DOHH2 (cell line): ENCODE measurements around the gene LAMC2.

ENCODE experiments used
- H3F3A ChIP-seq: fragments of 200-600 bp; sonication (generic), shearing (Covaris generic); 2 replicates; pipeline ENCODE4 v1.6.0; 2016; ENCODE audit warnings: antibody characterized with exemption, mild to moderate bottlenecking; ENCODE audit not compliant: control insufficient read depth, insufficient read depth
- H3K27ac ChIP-seq: fragments of 200-600 bp; sonication (generic); 2 replicates; pipeline ENCODE4 v1.5.1; 2014; ENCODE audit warnings: low read depth, mild to moderate bottlenecking, low read length, moderate library complexity
- H3K27me3 ChIP-seq: fragments of 200-600 bp; sonication (generic); 2 replicates; pipeline ENCODE4 v1.6.1; 2014; ENCODE audit warnings: mild to moderate bottlenecking, low read length, mixed read lengths; ENCODE audit not compliant: control insufficient read depth
- H3K36me3 ChIP-seq: fragments of 200-600 bp; sonication (generic); 2 replicates; pipeline ENCODE4 v1.6.1; 2014; ENCODE audit warnings: mild to moderate bottlenecking, low read length, moderate library complexity, mixed read lengths; ENCODE audit not compliant: control insufficient read depth
- H3K4me1 ChIP-seq: fragments of 200-600 bp; sonication (generic); 2 replicates; pipeline ENCODE4 v1.6.1; 2014; ENCODE audit warnings: mild to moderate bottlenecking, low read length, mixed read lengths; ENCODE audit not compliant: control insufficient read depth
- H3K4me2 ChIP-seq: fragments of 200-600 bp; sonication (generic); 2 replicates; pipeline ENCODE4 v1.6.0; 2014; ENCODE audit warnings: mild to moderate bottlenecking, low read length, moderate library complexity
- H3K4me3 ChIP-seq: fragments of 200-600 bp; sonication (generic); 2 replicates; pipeline ENCODE4 v1.5.1; 2014; ENCODE audit warnings: mild to moderate bottlenecking, low read length, mixed read lengths
- H3K79me2 ChIP-seq: fragments of 200-600 bp; sonication (generic); 2 replicates; pipeline ENCODE4 v1.6.1; 2014; ENCODE audit warnings: mild to moderate bottlenecking, low read length, mixed read lengths; ENCODE audit not compliant: control insufficient read depth
- H3K9me2 ChIP-seq: fragments of 200-600 bp; sonication (generic); replicated peaks from 2 replicates; pipeline ENCODE4 v1.6.1; 2014; ENCODE audit warnings: mild to moderate bottlenecking, low read length, mixed read lengths; ENCODE audit not compliant: control insufficient read depth
- H3K9me3 ChIP-seq: fragments of 200-600 bp; sonication (generic); 2 replicates; pipeline ENCODE4 v1.6.1; 2014; ENCODE audit warnings: antibody characterized with exemption, low read length, mixed read lengths; ENCODE audit not compliant: control insufficient read depth, insufficient read depth
- H4K20me1 ChIP-seq: fragments of 200-600 bp; sonication (generic); 2 replicates; pipeline ENCODE4 v1.6.0; 2014; ENCODE audit warnings: low read depth, mild to moderate bottlenecking, antibody characterized with exemption, low read length, moderate library complexity; ENCODE audit not compliant: control insufficient read depth, insufficient read depth
- EZH2phosphoT487 ChIP-seq: fragments of 200-600 bp; sonication (generic); IDR thresholded peaks from 2 replicates; pipeline ENCODE4 v1.6.1; 2017; ENCODE audit warnings: borderline replicate concordance, mild to moderate bottlenecking, antibody characterized with exemption, low read length, moderate library complexity, mixed read lengths
- TF ChIP-seq, protein P1 (sequence below): fragments of 200-600 bp; sonication (generic); IDR thresholded peaks from one replicate; pipeline ENCODE4 v1.5.1; 2014; ENCODE audit warnings: antibody characterized with exemption, mild to moderate bottlenecking, low read depth, low read length; ENCODE audit not compliant: poor library complexity, severe bottlenecking

The LAMC2 gene

DNA sequence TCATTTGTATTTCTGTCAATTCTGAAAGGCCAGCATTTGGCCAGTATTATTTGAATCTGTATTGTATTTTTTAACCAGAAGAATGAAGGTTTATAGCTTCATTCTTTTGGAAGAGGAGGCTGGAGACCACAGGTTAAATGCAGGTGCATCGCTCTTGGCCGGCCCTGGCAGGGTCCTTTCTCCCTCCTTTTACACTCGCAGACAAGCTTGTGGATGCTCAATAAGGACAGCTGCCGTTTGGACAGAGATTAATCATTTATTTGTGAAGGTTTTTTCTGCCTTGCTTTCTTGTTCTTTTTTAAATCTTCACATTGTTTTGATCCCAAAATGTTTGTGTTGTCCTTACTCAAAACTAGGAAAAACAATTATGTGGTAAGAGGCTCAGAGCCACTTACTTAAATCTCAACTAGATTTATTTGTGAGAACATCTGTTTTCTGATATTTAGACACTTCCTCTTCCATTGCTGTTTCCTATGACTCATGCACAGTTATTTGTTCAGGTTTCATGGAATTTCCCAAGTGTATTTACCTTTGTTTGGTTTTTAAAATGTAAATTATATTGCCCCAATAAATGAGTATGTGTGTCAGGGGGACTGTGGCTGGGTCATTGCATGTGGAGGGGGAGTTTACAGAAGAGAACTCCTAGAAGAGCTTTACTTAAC is 46.7 kb upstream of the LAMC2 start:
- Histone ChIP-seq H3K9me2 (no peaks in the 10 kb centered on the region), H3K4me3 (no peak overlapping the region), H4K20me1 (no peaks in the 10 kb centered on the region), H3K4me2 (no peak overlapping the region), H3K4me1 (peaks cover 8% of the 10 kb centered on the region), H3K36me3 (peaks cover 29% of the 10 kb centered on the region), H3K27ac (no peak overlapping the region), H3F3A (no peaks in the 10 kb centered on the region), H3K79me2 (no peaks in the 10 kb centered on the region), H3K9me3 (no peaks in the 10 kb centered on the region), H3K27me3 (no peaks in the 10 kb centered on the region)
- TF ChIP-seq, protein P1, sequence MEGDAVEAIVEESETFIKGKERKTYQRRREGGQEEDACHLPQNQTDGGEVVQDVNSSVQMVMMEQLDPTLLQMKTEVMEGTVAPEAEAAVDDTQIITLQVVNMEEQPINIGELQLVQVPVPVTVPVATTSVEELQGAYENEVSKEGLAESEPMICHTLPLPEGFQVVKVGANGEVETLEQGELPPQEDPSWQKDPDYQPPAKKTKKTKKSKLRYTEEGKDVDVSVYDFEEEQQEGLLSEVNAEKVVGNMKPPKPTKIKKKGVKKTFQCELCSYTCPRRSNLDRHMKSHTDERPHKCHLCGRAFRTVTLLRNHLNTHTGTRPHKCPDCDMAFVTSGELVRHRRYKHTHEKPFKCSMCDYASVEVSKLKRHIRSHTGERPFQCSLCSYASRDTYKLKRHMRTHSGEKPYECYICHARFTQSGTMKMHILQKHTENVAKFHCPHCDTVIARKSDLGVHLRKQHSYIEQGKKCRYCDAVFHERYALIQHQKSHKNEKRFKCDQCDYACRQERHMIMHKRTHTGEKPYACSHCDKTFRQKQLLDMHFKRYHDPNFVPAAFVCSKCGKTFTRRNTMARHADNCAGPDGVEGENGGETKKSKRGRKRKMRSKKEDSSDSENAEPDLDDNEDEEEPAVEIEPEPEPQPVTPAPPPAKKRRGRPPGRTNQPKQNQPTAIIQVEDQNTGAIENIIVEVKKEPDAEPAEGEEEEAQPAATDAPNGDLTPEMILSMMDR, result no peak
- no peak for TF ChIP-seq EZH2phosphoT487

DNA sequence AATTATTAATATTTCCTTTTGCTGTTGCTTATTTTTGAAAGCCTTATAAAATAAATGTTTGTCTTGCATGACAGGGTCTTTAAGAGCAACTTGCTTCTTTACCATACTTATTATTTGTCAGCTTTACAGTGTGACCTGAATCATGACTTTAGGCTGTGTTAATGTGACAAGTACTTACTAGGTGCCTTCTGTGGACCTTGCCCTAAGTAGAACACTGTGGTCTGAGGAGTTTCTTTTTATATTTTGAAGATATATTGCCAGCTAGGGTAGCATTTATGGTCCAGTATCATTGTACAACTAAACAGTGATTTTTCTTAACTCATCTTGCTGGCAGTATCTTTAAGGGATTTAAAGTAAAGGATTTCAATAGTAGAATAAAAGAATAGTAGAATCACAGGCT is 45.4 kb upstream of the LAMC2 start:
- no peak for TF ChIP-seq EZH2phosphoT487
- TF ChIP-seq, protein P1, result no peak
- H3K27ac ChIP-seq, result no peak overlapping the region
- no peak overlapping the region for H3K4me2 ChIP-seq
- no peaks in the 10 kb centered on the region for H3K27me3 ChIP-seq
- no peaks in the 10 kb centered on the region for H4K20me1 ChIP-seq
- no peaks in the 10 kb centered on the region for H3K79me2 ChIP-seq
- H3F3A ChIP-seq, result no peaks in the 10 kb centered on the region
- no peak overlapping the region for H3K4me3 ChIP-seq
- no peaks in the 10 kb centered on the region for H3K9me2 ChIP-seq
- H3K9me3 ChIP-seq, result no peaks in the 10 kb centered on the region
- peaks cover 8% of the 10 kb centered on the region for H3K4me1 ChIP-seq
- peaks cover 19% of the 10 kb centered on the region for H3K36me3 ChIP-seq

DNA sequence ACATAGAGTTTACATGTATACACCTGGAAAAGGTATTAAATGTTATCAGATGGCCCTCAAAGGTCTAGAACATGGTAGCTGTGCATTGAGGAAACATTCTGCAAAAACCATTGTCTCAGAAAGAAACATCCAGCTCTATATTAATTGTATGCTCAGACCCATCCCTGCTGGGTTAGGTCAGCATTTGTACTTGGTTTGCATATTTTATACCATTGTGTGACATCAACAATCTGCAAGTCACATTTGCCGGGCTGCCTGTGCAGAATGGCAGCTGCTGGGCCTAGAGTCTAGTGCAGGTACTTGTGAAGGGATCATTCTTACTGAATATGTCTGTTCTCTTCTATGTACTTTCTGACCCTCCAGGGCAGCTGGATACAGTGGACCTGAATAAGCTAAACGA is 43.9 kb upstream of the LAMC2 start:
- Histone ChIP-seq H3K9me2 (no peaks in the 10 kb centered on the region), H3K27me3 (no peaks in the 10 kb centered on the region), H3K79me2 (no peaks in the 10 kb centered on the region), H3K4me1 (peaks cover 8% of the 10 kb centered on the region), H4K20me1 (no peaks in the 10 kb centered on the region), H3K9me3 (no peaks in the 10 kb centered on the region), H3K36me3 (peaks cover 11% of the 10 kb centered on the region), H3K4me2 (no peak overlapping the region), H3K27ac (no peak overlapping the region), H3F3A (no peaks in the 10 kb centered on the region), H3K4me3 (no peak overlapping the region)
- TF ChIP-seq, protein P1, result no peak
- TF ChIP-seq EZH2phosphoT487, result no peak
